GM18519 (cell line): Measurements from ENCODE around the gene CNGB1.
"Not testable (repeated sequence)": the region's sequence is repeated elsewhere in the genome, so short reads cannot be mapped to it uniquely, and the experiment has no call there.

ENCODE experiments used
- ATAC-seq: cut with Tn5 transposase; IDR thresholded peaks from one replicate; pipeline ENCODE4 v1.9.1; 2021; ENCODE audit warnings: mild to moderate bottlenecking, moderate library complexity; ENCODE audit not compliant: unreplicated experiment, low FRiP score

The CNGB1 gene

DNA sequence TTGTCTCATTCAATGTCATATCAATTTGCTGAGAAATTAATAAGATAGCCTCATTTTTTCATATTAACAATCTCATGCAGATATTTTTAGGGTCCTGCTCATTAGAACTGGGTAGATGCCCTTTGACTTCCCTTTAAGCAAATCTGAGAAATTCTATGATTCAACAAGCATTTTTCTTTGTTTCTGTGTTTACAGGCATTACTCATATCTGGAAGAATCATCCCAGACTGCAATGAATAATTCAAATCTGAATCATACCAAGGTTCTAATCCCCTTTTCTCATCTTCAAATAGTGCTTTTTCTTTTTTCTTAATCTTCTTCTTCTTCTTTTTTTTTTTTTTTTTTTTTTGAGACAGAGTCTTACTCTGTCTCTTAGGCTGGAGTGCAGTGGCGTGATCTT is 99.5 kb downstream of the CNGB1 start:
- ATAC-seq: no peak

DNA sequence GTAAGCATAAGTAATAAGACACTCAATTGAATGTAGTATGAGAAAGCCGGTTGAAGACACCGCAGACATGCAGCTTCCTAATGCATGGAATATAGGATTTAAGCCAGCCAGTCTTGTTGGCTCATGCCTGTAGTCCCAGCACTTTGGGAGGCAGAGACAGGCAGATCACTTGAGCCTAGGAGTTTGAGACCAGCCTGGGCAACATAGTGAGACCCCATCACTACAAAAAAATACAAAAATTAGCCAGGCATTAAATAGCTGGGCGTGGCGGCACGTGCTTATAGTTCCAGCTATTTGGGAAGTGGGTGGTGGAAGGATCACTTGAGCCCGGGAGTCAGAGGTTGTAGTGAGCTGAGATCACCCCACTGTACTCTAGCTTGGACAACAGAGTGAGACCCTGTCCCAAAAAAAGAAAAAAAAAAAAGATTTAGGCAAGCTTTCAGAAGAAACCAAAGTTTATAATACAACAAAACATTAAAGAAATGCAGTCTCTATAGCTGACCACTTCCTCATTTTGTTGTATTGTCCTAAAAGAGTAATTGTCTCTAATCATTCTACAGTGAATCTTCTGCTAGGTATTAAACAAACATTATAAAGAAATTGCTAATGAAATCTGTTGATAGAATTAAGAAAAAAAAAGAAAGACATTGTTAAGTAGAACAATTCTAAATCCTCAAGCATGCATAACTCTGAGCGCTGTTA is 100.0 kb downstream of the CNGB1 start:
- ATAC-seq: no peak

DNA sequence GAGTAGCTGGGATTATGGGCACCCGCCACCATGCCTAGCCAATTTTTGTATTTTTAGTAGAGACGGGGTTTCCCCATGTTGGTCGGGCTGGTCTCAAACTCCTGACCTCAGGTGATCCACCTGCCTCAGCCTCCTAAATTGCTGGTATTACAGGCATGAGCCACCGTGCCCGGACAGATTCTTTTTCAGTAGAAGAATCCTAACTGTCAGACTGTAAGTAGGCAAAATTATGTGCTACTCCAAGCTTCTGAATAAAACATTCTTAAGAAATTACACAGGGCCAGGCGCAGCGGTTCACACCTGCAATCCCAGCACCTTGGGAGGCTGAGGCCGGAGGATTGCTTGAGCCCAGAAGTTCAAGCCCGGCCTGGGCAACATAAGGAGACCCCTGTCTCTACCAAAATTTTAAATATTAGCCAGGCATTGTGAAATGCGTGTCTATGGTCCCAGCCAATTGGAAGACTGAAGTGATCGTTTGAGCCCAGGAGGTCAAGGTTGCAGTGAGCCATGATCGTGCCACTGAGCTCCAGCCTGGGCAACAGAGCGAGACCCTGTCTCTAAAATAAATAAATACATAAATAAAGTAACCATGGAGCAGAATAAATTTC is 101.9 kb downstream of the CNGB1 start:
- no peak for ATAC-seq

DNA sequence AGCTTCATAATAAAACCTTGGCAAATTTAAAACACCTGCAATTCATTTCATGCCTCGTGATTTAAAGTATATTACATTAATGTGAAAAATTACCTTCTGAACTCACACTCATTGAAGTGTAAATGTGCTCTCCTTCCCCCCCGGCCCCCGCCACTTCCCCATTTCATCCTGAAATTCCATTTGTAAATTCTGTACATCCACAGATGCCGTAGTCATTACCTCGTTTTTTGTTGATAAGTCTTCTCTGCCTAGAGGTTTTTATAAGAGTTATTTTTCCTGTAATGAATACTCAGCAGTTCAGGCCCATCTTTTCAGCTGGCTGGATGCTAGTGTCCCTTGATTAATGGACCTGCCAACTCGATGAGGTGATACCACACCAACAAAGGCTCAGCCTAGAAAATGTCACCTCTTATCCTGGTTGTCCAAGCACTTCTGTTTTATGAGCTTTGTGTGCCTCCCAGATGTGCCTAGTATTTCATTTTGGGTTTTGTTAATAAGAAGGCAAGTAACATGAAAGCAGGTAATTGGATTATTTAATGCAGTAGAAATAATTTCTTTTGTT is 103.8 kb downstream of the CNGB1 start:
- no peak for ATAC-seq

DNA sequence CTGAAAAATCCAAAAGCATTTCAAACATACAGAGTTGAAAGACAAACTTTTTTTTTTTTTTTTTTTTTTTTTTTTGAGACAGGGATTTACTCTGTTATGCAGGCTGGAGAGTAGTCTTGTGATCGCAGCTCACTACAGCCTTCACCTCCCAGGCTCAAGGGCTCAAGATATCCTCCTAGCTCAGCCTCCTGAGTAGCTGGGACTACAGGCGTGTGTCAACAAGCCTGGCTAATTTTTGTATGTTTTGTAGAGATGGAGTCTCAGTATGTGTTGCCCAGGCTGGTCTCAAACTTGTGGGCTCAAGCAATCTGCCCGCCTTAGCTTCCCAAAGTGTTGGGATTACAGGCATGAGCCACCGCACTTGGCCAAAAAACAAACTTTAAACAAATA is 104.4 kb downstream of the CNGB1 start:
- no peak for ATAC-seq

DNA sequence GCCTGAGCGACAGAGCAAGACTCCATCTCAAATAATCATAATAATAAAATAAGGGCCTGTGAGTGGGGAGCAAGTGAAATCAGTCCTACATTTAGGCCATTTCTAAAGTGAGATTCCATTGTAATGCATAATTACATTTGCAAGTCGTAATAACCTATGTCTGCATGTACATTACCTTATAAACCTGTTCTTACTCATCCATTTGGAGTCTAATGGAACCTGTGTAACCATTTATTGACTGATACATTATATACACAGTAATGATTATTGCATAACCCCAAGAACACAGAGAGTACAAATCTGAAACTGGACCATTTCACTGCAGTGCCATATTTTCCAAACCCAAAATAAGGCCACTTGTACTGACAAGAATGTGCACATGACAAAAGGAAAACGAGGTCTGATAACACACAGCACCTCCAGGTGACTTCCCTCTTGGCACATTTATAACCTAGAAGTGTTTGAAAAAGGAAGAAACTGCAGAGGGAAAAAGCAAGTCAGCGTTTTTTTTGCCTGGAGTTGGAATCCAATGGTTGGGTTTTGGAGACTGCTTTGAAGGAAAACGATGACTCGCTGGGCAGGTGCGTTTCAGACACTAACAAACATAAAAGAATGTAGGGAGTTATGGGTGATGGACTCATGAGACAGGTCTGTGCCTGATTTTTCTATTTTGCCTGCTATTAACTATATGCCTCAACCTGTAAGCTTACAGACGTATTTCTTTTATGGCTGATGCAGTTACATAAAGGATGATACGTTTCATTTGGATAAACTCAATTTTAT is 105.0 kb downstream of the CNGB1 start:
- no peak for ATAC-seq

DNA sequence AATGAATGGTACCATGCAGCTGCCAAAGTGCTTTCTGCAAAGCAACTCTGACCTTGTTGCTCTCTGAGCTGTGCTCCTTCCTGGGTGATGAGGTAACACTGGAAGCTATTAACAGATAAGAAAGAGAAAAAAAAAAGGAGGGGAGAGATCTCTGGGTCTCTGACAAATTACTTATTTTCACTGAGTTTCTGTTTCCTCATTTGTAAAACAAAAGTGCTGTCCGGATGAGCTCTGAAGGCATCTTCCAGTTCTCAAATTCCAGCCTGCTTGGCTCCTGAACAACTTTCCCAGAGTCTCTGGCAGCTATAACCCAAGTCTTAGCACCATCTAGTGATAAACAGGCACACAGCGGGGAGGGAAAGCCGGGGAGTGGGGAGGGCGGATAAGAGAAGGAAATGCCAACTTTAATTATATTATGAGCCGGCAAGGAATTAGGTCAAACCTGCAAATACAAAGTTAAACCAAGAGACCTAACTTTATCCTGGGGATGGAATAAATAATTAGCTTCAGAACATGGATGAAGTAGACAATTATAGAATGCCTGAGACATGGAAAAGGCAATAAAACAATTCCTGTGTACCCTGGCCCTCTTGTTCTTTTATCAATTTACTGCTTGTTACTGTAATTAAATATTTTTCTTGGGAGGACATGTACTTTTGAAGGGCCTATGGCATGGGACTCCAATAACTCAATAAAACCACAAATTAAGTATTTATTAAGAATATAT is 107.3 kb downstream of the CNGB1 start:
- no peak for ATAC-seq

DNA sequence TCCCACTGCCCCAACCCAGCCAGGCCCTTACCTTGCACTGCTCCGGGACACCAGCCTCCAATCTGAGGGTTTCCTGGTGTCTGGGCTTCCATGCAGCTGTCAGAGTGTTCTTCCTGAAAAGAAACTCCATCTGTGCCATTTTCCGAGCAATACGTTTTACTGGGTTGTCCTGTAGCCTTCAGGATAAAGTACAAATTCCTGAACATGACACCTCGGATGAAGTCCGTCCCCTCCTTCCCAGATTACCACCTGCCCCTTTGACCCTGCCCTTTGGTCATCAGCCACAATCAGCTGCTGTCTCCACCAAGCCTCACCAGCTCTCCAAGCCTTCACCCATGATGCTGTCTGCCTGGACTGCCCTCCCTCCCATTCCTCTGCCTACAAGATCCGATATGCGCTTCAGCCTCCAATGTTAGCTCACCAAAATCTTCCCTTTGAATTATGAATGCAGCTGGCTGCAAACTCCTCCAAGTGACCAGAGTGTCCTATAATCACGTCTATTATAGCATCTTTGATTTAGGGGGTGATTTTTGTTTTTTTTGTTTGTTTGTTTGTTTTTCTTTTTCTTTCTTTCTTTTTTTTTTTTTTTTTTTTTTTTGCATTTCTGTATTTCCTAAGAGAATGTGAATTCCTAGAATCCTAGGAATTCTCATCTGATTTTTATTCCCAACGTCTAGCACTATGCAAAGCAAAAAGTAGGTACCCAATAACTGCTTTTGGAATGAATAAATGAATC is 108.1 kb downstream of the CNGB1 start:
- ATAC-seq: no peak

DNA sequence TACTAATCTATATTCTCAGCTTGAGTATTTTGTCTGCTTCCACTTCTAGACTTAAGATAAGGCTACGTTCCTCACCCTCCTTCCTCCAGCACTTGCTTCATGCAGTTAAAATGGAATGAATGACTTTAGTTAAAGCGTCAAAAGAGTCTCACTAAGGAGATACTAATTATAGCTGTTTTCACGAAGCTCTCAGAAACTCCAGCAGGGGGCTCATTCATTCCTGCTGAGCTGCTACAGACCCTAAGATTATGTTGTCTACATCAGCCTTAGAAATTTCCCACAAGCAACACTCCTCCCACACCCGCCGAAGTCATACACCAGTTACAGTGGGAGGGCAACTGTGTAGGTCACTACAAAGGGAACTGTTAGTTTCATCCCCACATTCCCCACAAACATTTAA is 111.6 kb downstream of the CNGB1 start:
- ATAC-seq: no peak

DNA sequence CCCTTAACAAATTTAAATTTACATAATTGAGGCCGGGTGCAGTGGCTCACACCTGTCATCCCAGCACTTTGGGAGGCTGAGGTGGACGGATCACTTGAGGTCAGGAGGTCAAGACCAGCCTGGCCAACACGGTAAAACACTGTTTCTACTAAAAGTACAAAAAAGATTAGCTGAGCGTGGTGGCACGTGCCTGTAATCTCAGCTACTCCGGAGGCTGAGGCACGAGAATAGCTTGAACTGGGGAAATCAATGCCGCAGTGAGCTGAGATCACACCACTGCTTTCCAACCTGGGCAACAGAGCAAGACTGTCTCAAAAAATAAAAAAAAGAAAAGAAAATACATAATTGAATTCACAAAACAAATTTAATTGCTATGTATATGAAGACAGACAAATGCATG is 112.3 kb downstream of the CNGB1 start:
- ATAC-seq: no peak

DNA sequence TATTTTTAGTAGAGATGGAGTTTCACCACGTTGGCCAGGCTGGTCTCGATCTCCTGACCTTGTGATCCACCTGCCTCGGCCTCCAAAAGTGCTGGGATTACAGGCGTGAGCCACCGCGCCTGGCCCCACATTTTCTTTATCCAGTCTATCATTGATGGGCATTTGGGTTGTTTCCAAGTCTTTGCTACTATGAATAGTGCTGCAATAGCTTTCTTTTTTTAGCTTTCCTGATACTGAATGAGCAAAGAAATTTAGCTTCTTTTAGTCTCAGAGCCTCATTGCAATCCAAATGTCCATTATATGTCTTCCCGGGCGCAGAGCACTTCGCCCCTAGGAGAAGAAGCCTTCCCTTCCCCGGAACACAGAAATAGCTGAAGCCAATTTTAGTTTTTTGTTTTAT is 112.9 kb downstream of the CNGB1 start:
- ATAC-seq: not testable (repeated sequence)

DNA sequence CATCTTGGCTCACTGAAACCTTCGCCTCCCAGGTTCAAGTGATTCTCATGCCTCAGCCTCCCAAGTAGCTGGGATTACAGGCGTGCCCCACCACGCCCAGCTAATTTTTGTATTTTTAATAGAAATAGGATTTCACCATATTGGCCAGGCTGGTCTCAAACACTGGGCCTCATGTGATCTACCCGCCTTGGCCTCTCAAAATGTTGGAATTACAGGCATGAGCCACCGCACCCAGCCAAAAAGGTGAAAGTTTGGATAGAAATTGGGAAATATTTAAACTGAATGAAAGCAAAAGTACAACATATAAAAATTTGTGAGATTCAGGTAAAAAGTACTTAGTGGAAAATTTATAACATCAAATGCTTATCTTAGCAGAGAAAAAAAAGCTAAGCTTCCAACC is 115.7 kb downstream of the CNGB1 start:
- no peak for ATAC-seq

DNA sequence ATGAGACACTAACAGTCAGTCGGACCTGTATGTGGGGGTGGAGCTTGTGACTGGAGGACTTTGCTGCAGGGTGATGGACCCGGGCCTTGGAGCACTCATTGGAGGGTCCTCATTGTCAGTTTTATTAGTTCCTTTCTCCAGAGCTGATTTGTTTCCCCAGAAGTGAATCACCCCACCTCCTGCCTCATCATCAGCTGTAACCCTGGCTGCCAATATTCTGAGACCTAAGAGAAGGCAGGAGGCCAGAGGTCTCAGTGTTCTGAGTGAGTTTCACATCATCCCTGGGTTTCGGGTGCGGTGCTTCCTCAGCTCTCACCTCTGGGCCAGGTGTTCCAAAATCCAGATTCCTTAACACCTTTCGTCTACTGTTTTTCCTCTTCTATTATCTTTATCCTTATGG is 118.7 kb downstream of the CNGB1 start:
- ATAC-seq: no peak

DNA sequence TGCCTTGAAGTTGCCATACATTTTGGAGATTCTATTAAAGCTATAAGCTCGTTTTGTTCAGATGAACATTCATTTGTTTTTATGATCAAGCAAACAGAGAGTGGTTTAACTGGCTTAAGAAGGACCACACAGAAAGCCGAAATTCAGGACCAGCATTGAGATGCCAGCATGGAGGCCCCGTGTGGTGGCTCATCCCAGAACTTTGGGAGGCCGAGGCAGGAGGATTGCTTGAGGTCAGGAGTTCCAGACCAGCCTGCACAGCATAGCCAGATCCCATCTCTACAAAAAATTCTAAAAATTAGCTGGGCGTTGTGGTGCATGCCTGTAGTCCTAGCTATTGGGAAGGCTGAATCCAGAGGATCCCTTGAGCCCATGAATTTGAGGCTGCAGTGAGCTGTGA is 122.7 kb downstream of the CNGB1 start:
- no peak for ATAC-seq

DNA sequence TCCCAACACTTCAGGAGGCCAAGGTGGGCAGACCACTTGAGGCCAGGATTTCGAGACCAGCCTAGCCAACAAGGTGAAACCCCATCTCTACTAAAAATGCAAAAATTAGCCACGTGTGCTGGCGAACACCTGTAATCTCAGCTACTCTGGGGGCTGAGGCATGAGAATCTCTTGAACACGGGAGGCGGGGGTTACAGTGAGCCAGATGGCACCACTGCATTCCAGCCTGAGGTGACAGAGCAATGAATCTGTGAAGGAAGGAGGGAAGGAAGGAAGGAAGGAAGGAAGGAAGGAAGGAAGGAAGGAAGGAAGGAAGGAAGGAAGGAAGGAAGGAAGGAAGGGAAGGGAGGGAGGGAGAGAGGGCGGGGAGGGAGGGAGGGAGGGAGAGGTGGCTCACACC is 124.0 kb downstream of the CNGB1 start:
- not testable (repeated sequence) for ATAC-seq

DNA sequence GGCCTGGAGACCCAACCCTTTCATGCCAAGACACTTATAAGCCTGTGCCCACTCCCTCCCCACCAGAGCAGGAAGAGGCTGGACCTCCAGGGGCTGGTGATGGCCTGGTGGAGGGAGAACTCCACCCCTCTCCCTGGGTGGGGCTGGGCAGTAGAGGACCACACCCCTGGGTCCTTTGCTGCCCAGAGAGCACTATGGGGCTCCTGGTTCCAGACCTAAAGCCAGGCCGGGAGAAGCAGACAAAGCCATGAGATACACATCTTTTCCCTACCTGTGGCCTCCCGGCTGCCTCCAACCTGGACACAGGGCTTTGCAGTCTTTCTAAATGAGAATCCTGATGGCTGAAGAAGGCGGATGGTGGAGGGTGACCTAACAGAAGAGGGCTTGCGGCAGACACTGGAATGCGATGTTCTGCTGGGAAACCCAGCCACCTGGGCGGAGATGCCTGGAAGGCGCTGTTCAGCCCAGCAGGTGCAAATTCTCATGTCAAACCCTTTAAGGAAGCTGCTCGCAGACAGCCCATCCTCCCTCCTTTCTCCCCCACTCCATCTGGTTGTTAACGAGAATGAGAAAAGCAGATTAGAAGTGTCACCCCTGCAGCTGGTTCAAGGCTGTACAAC is 124.7 kb downstream of the CNGB1 start:
- no peak for ATAC-seq

DNA sequence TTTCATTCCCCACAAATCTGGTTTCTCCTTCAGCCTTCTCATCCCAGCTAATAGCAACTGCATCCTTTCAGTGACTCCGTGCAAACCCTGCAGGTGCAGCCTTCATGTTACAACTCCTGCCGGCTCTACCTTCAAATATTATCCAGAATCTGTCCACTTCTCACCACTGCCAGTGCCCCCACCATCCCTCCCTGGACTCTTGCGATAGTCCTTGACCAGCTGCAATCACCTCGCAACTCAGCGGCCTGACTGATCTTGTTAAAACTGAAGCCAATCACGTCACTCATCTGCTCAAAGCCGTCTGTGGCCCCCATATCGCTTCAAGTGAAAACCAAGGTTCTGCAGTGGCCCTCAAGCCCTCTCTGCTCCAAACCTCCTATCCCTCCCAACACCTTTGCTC is 125.8 kb downstream of the CNGB1 start:
- ATAC-seq: no peak

DNA sequence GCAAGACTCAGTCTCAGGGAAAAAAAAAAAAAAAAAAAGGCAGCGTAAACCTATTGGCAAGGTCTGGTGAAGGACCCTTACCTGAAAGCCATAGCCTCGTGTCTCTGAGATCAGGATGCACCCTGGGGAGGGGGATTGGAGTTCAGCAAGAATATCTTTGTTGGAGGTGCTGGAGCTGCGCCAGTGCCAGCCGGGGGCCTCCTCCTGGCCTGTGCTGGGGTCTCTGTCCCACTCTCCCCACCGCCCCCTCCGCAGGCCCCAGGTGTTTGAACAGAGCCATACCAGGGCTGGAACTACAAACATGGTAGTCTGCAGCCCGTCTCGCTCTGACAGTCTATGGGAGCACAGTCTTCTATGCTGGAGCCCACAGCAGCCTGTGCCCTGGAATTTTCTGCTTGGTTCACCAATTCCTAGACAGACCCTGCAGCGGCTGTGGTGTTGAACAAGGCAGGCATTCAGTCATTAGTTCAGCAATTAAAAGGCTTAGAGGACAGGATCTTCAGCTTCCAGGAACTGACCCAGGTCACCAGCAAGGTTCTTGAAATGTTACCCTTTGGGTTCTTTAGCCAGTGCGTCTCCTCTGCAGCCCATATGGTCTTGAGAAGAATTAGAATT is 126.4 kb downstream of the CNGB1 start:
- ATAC-seq: no peak

DNA sequence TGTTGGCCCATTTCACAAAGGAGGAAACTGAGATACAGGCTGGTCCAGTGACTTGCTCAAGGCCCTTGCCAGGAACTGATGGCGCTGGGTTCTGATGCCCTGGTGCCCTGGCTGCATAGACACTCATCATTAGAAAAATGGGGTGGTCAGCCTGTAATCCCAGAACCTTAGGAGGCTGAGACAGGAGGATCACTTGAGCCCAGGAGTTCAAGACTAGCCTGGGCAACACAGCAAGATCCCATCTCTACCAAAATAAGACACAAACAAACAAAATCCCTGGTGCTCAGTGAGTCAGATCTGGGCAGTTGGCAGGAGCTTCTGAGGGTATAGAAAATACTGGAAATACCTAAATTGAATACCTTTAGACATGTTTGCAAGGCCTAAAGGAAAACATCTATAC is 127.5 kb downstream of the CNGB1 start:
- no peak for ATAC-seq
